ENCODE data around the gene BMP8B. TPM values are rescaled to one million over a fixed set of nuclear protein-coding genes. Genes with fewer than 3 reads are reported as not detected.

Gene BMP8B
- polyA plus RNA-seq, 1 of the 3 experiments (the other 2 are of a cell fraction): 0.07 TPM

DNA sequence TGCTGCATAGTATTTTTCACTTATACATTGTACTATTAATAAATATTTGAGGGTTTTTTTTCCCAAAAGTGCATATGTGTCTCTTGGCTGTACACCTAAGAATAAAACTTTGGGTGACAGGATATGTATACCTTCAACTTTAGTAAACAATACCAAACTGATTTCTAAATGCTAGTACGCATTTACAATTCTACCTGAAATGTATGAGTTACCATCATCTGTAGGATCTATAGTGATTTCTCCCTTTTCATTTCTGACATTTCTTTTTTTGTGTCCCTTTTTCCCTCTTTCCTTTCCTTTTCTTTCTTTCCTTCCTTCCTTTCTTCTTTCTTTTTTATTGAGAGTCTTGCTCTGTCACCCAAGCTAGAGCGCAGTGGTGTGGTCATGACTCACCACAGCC is 16.7 kb upstream of the BMP8B start:
- Histone ChIP-seq H3K4me2 (no peak overlapping the region), H3K79me2 (ENCODE audit: insufficient read depth) (no peaks in the 10 kb centered on the region), H3K27me3 (ENCODE audit: insufficient read depth) (no peaks in the 10 kb centered on the region), H3F3A (replicated peaks; ENCODE audit: insufficient read depth) (no peaks in the 10 kb centered on the region), H2AFZ (ENCODE audit: low read depth) (no peak overlapping the region), H3K4me3 (ENCODE audit: low read depth in 2 of 2, low read length in 1 of 2) (no peak overlapping the region), H3K9me2 (no peaks in the 10 kb centered on the region), H3K36me3 (replicated peaks in 1 of 2; ENCODE audit: control insufficient read depth in 1 of 2, insufficient read depth in 2 of 2, low read length in 1 of 2) (no peaks in the 10 kb centered on the region), H3K9ac (no peak overlapping the region), H4K20me1 (ENCODE audit: insufficient read depth) (no peaks in the 10 kb centered on the region), H3K9me3 (no peaks in the 10 kb centered on the region; the same call in 1 of the 2 replicates), H3K27ac (ENCODE audit: low read depth in 2 of 2, low read length in 1 of 2) (no peak overlapping the region), H3K4me1 (ENCODE audit: control insufficient read depth in 1 of 2, insufficient read depth in 2 of 2, low read depth in 1 of 2, low read length in 1 of 2) (no peaks in the 10 kb centered on the region; a peak in 1 of 4 replicates)
- ChIA-PET POLR2A (no interaction called here), CTCF (interaction anchor here (0.7 to 1.3 kb wide), 2 partner anchors 97 to 169 kb away, joined by 3 to 4 read pairs; partner anchors contain the start of gene MYCL)
- TF ChIP-seq POLR2AphosphoS5 (IDR thresholded peaks at IDR 0.05; ENCODE audit: low read depth, low read length): no peak
- no peak for TF ChIP-seq RCOR1 (IDR thresholded peaks at IDR 0.05; ENCODE audit: low read length)
- no peak for TF ChIP-seq MEF2A (IDR thresholded peaks at IDR 0.05; ENCODE audit: borderline replicate concordance, low read depth)
- no peak for TF ChIP-seq CHD2 (IDR thresholded peaks at IDR 0.05; ENCODE audit: low read length, partially characterized antibody)
- WGBS (ENCODE audit: low lambda C conversion rate): 90% methylated on average over 2 of the region's 2 CpGs
- no peak for DNase-seq

DNA sequence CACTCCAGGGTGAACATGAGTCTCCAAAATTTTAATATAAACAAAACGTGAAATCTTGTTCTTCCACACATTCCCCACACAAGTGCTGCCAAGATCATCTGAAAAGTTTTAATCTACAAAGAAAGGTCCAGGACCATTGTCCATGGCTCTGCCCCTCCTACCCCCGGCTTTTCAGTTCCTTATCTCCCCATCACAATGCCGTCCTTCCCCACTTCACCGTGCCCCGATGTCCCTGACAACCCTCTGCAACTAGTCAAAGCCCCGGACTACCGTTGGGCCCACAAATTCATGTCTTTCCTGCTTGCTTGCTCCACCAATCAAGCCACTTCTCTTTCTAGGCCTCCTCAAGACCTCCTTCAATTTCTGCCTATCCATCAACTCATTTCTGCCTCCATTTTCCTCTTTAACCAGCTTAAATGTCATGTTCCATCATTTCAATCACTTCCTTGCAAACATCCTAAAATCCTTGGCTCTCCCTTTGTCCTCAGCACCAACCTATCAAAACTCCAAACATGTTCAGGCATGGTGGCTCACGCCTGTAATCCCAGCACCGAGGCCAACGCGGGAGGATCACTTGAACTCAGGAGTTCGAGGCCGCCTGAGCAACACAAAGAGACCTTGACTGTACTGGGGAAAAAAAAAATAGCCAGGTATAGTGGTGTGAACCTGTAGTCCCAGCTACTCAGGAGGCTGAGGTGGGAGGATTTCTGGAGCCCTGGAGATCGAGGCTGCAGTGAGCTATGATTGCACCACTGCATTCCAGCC is 14.0 kb upstream of the BMP8B start:
- H3F3A ChIP-seq (replicated peaks; ENCODE audit: insufficient read depth): peaks cover 5% of the 10 kb centered on the region
- H3K4me1 ChIP-seq (ENCODE audit: control insufficient read depth in 1 of 2, insufficient read depth in 2 of 2, low read depth in 1 of 2, low read length in 1 of 2): no peaks in the 10 kb centered on the region; a peak in 1 of 4 replicates
- H3K4me2 ChIP-seq: no peak overlapping the region
- no peak for DNase-seq
- H3K9me3 ChIP-seq: no peaks in the 10 kb centered on the region; the same call in 1 of the 2 replicates
- WGBS (ENCODE audit: low lambda C conversion rate): 81% methylated on average over 14 of the region's 14 CpGs
- H3K4me3 ChIP-seq (ENCODE audit: low read depth in 2 of 2, low read length in 1 of 2): no peak overlapping the region
- H3K27ac ChIP-seq (ENCODE audit: low read depth in 2 of 2, low read length in 1 of 2): no peak overlapping the region
- no peaks in the 10 kb centered on the region for H4K20me1 ChIP-seq (ENCODE audit: insufficient read depth)
- no peaks in the 10 kb centered on the region for H3K79me2 ChIP-seq (ENCODE audit: insufficient read depth)
- POLR2A ChIA-PET: interaction anchor here (0.6 kb wide), 1 partner anchor 9 kb away, joined by 4 read pairs; no protein-coding TSS in a partner anchor
- H3K27me3 ChIP-seq (ENCODE audit: insufficient read depth): no peaks in the 10 kb centered on the region
- no peaks in the 10 kb centered on the region for H3K9me2 ChIP-seq
- no peak overlapping the region for H3K9ac ChIP-seq
- no peaks in the 10 kb centered on the region for H3K36me3 ChIP-seq (replicated peaks in 1 of 2; ENCODE audit: control insufficient read depth in 1 of 2, insufficient read depth in 2 of 2, low read length in 1 of 2)
- no peak overlapping the region for H2AFZ ChIP-seq (ENCODE audit: low read depth)
- CTCF ChIA-PET: interaction anchor here (0.6 kb wide), 2 partner anchors 222 to 330 kb away, joined by 3 read pairs; no protein-coding TSS in a partner anchor
- TF ChIP-seq, protein P1, sequence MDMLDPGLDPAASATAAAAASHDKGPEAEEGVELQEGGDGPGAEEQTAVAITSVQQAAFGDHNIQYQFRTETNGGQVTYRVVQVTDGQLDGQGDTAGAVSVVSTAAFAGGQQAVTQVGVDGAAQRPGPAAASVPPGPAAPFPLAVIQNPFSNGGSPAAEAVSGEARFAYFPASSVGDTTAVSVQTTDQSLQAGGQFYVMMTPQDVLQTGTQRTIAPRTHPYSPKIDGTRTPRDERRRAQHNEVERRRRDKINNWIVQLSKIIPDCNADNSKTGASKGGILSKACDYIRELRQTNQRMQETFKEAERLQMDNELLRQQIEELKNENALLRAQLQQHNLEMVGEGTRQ (IDR thresholded peaks at IDR 0.05; ENCODE audit: borderline replicate concordance, low read depth, low read length): no peak
- no peak for TF ChIP-seq NFIC (IDR thresholded peaks at IDR 0.05; ENCODE audit: borderline replicate concordance)
- TF ChIP-seq CHD2 (IDR thresholded peaks at IDR 0.05; ENCODE audit: low read length, partially characterized antibody): no peak
- TF ChIP-seq FOXJ3 (CRISPR knock-in tag; IDR thresholded peaks at IDR 0.05): no peak
- no peak for TF ChIP-seq FOXM1 (IDR thresholded peaks at IDR 0.05; ENCODE audit: low read depth)
- no peak for TF ChIP-seq EZH2phosphoT487 (IDR thresholded peaks at IDR 0.05; ENCODE audit: borderline replicate concordance, low read depth)
- TF ChIP-seq, protein P2, sequence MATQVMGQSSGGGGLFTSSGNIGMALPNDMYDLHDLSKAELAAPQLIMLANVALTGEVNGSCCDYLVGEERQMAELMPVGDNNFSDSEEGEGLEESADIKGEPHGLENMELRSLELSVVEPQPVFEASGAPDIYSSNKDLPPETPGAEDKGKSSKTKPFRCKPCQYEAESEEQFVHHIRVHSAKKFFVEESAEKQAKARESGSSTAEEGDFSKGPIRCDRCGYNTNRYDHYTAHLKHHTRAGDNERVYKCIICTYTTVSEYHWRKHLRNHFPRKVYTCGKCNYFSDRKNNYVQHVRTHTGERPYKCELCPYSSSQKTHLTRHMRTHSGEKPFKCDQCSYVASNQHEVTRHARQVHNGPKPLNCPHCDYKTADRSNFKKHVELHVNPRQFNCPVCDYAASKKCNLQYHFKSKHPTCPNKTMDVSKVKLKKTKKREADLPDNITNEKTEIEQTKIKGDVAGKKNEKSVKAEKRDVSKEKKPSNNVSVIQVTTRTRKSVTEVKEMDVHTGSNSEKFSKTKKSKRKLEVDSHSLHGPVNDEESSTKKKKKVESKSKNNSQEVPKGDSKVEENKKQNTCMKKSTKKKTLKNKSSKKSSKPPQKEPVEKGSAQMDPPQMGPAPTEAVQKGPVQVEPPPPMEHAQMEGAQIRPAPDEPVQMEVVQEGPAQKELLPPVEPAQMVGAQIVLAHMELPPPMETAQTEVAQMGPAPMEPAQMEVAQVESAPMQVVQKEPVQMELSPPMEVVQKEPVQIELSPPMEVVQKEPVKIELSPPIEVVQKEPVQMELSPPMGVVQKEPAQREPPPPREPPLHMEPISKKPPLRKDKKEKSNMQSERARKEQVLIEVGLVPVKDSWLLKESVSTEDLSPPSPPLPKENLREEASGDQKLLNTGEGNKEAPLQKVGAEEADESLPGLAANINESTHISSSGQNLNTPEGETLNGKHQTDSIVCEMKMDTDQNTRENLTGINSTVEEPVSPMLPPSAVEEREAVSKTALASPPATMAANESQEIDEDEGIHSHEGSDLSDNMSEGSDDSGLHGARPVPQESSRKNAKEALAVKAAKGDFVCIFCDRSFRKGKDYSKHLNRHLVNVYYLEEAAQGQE (IDR thresholded peaks at IDR 0.05; ENCODE audit: low read depth, low read length): no peak
- TF ChIP-seq, protein P3, sequence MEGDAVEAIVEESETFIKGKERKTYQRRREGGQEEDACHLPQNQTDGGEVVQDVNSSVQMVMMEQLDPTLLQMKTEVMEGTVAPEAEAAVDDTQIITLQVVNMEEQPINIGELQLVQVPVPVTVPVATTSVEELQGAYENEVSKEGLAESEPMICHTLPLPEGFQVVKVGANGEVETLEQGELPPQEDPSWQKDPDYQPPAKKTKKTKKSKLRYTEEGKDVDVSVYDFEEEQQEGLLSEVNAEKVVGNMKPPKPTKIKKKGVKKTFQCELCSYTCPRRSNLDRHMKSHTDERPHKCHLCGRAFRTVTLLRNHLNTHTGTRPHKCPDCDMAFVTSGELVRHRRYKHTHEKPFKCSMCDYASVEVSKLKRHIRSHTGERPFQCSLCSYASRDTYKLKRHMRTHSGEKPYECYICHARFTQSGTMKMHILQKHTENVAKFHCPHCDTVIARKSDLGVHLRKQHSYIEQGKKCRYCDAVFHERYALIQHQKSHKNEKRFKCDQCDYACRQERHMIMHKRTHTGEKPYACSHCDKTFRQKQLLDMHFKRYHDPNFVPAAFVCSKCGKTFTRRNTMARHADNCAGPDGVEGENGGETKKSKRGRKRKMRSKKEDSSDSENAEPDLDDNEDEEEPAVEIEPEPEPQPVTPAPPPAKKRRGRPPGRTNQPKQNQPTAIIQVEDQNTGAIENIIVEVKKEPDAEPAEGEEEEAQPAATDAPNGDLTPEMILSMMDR (IDR thresholded peaks at IDR 0.05): no peak
- TF ChIP-seq POLR2AphosphoS5 (IDR thresholded peaks at IDR 0.05; ENCODE audit: low read depth, low read length): no peak
- TF ChIP-seq MEF2A (IDR thresholded peaks at IDR 0.05; ENCODE audit: borderline replicate concordance, low read depth): no peak
- no peak for TF ChIP-seq GABPA (IDR thresholded peaks at IDR 0.05; ENCODE audit: low read depth)
- no peak for TF ChIP-seq FOSL2 (IDR thresholded peaks at IDR 0.05; ENCODE audit: borderline replicate concordance, low read depth)
- TF ChIP-seq TAF1 (IDR thresholded peaks at IDR 0.05; ENCODE audit: borderline replicate concordance, low read depth, low read length): no peak
- TF ChIP-seq, protein P4, sequence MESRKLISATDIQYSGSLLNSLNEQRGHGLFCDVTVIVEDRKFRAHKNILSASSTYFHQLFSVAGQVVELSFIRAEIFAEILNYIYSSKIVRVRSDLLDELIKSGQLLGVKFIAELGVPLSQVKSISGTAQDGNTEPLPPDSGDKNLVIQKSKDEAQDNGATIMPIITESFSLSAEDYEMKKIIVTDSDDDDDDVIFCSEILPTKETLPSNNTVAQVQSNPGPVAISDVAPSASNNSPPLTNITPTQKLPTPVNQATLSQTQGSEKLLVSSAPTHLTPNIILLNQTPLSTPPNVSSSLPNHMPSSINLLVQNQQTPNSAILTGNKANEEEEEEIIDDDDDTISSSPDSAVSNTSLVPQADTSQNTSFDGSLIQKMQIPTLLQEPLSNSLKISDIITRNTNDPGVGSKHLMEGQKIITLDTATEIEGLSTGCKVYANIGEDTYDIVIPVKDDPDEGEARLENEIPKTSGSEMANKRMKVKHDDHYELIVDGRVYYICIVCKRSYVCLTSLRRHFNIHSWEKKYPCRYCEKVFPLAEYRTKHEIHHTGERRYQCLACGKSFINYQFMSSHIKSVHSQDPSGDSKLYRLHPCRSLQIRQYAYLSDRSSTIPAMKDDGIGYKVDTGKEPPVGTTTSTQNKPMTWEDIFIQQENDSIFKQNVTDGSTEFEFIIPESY (IDR thresholded peaks at IDR 0.05; ENCODE audit: borderline replicate concordance, low read depth): no peak
- no peak for TF ChIP-seq GATA2 (CRISPR knock-in tag; IDR thresholded peaks at IDR 0.05)
- TF ChIP-seq YY1 (IDR thresholded peaks at IDR 0.05; ENCODE audit: low read depth): no peak
